GM18909 (cell line): ENCODE measurements around the gene SLC26A11.

Experiments
- ATAC-seq: cut with Tn5 transposase; IDR thresholded peaks from one replicate; pipeline ENCODE4 v1.9.1; 2021; ENCODE audit warnings: mild to moderate bottlenecking; ENCODE audit not compliant: unreplicated experiment, poor library complexity

SLC26A11 gene

DNA sequence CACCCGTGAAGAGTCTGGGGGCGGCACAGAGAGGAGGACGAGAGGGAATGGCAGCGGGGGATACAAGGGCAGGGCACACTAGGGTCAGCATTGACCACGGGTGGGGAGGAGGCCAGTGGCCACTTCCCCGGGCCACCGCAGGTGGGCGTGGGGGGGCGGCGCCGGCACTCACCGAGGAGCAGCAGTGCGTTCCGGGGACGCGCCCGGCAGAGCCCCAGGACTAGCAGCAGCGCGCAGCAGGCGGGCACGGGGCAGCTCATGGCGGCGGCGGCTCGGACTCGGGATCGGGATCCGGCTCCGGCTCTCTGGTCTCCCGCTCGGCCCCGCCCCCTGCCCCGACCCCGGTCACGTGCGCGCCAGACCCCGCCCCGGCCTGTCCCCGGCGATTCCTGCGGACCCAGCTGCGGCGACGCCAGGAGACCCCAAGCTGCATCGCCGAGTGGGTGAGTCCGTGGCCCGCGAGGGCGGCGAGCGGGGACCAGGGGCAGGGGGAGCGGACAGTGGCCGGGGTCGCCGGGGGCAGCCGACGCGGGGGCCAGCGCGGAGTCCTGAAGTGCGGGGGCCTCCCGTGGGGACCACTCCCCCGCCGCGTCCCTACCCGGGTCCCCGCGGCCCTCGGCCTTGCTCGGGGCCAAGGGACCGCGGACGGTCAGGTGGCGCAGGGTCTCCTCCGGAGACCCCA lies at the start of gene SLC26A11, which contains the start of gene SGSH:
SLC26A11 (plus strand) TSS at position 374 of the 682 bp plus-strand sequence. CDS start 1,134 bp downstream, outside the sequence.
SGSH (minus strand) TSS at position 280 of the 682 bp plus-strand sequence; CDS start at position 260, 20 bp downstream.
- ATAC-seq = peak; percentile 39

- ATAC-seq = no peak
Observed at GRCh38 chr17:80171681-80172080, 48.5 kb upstream of the SLC26A11 start.

- no peak for ATAC-seq
Observed at GRCh38 chr17:80173126-80173525, 47.1 kb upstream of the SLC26A11 start.

GRCh38 chr17:80173916-80174315 lies 46.3 kb upstream of the SLC26A11 start:
- ATAC-seq = no peak

DNA sequence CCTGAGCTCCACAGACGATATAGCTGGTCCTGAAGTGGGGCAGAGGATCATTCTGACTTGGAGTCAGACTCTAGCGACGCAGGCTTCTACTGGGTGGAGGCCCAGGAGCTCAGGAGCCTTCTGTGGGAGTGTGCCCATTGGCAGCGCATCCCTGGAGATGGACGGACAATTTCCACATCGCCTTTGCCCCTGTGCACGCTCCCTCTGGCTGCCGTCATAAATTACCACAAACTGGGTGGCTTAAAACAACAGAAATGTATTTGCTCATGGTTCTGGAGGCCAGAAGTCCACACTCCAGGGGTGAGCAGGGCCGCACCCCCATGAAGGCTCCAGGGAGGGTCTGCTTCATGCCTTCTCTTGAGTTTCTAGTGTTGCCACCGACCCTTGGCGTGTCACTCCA lies 43.5 kb upstream of the SLC26A11 start:
- no peak for ATAC-seq

DNA sequence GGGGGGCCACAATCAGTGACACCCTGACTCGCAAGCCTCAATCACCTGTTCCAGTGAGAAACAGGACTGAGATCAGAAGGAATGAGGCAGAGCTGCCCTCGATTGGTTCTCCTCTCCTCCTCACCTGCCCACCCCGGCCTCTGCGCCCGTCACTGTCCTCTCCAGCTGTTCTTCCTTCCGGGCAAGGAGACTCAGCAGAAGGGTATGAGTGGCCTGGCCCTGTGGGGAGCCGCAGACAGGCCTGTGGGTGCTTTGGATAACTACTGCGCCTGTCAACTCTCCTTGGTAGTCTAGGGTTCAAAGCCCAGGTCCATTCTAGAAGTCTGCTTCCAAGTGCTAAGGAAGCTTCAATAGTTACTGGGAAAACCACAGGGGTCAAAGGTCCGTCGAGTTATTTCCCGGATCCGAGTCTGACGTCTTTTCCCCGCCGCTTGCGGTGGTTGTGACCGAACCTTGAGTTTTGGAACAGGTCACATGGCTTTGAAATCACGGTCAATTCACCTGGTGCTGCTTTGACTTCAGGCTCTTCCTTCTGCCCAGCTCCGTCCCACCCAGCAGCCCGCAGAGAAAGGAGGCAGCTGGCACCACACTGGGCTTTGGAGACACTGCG lies 42.1 kb upstream of the SLC26A11 start:
- no peak for ATAC-seq

DNA sequence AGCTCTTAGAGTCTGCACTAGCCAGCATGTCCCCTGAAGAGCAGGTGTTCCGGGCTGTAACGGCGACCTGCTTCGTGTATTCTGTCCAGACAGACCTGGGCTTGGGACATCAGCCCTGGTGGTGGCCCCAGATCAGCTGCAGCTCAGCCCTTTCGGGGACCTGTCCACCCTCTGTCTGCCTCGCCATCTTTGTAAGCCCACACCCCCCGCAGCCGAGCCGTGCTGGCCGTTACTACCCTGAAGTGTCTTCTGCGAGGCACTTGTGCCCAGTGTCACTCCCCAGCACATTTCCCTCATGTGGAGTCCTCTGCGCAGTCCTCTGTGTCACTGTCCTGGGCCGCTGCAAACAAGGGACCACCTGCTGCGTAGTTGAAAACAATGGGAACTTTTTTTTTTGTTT lies 40.0 kb upstream of the SLC26A11 start:
- no peak for ATAC-seq

DNA sequence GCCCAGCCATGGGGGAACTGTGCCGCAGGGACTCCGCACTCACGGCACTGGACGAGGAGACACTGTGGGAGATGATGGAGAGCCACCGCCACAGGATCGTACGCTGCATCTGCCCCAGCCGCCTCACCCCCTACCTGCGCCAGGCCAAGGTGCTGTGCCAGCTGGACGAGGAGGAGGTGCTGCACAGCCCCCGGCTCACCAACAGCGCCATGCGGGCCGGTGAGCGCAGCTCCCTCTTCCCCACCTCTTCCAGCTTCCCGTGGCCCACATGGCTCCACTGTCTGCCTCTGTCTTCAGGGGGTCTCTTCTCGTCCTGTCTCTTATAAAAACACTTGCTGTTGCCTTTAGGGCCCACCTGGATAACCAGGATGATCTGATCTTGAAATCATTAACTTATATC lies 38.8 kb upstream of the SLC26A11 start:
- no peak for ATAC-seq

GRCh38 chr17:80182118-80182844 lies 37.9 kb upstream of the SLC26A11 start:
- no peak for ATAC-seq

GRCh38 chr17:80182845-80183223 lies 37.4 kb upstream of the SLC26A11 start:
- ATAC-seq = no peak

DNA sequence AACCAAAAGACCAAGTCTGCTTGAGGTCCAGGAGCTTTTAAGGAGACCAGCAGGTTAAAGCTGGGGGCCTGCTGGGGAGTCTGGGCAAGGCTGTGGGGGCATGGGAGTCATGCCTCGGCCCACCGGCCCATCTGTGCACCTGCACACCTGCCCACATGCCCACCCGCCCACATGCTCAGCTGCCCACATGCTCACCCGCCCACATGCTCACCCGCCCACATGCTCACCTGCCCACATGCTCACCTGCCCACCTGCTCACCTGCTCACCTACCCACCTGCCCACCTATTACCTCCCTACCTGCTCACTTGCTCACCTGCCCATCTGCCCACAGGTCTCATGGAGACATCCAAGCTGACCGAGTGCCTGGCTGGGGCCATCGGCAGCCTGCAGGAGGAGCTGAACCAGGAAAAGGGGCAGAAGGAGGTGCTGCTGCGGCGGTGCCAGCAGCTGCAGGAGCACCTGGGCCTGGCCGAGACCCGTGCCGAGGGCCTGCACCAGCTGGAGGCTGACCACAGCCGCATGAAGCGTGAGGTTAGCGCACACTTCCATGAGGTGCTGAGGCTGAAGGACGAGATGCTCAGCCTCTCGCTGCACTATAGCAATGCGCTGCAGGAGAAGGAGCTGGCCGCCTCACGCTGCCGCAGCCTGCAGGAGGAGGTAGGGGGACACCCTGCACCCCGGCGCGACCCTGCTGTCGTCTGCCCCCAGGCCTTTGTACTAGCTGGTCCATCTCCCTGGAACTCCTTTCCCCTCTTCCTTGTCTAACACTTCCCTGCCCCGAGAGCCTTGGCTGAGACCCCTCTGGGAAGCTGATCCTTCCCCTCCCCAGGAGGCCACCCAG lies 36.4 kb upstream of the SLC26A11 start:
- ATAC-seq = no peak

DNA sequence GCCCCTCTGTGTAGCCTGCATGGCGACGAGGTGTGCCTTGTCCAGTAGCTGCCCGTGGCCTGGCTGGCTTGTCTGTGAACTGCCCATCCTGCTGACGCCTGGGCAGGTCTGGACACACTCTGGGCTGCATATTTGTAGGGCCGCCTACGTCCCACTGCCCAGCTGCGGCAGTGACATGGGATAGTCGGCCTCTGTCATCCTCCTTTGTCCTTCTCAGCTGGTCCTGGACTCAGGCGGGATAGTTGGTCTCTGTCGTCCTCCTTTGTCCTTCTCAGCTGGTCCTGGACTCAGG lies 35.9 kb upstream of the SLC26A11 start:
- ATAC-seq = no peak

DNA sequence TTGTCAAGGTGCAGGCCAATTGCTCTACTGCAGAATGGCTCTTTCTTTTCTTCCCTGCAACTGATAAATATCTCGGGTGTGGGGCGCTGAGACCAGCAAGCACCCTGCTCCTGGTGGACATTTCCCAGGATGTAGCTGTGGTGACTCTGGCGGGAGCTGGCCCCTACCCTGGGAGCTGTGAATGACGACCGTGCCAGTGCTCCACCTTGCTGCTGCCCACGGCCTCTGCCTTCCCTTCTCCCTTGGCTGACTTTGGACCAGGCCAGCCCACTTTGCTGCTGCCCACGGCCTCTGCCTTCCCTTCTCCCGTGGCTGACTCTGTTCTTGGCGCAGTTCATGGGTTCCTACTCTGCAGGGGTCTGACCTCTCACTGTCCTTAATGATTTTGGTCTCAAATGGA lies 34.3 kb upstream of the SLC26A11 start:
- ATAC-seq = no peak

DNA sequence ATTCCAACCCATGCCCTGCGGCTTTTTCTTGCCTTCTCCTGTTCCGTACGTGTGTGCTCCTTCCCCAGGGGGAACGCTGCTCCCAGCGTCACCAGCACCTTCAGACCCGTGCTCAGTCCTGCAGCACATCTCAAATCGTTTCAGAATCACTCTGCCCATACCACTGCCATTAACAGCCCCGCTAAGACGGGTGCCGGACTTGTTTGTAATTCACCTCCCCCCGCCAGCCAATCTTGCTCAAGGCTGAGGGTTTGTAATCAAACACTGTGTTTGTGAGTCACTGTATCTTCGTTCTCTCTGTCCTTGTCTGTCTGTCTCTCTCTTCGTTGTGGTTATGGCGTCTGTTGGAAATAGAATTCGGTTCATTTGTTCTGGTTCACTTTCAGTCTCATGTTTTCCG lies 33.1 kb upstream of the SLC26A11 start:
- ATAC-seq = no peak

- no peak for ATAC-seq
Observed at GRCh38 chr17:80187515-80187941, 32.7 kb upstream of the SLC26A11 start.

DNA sequence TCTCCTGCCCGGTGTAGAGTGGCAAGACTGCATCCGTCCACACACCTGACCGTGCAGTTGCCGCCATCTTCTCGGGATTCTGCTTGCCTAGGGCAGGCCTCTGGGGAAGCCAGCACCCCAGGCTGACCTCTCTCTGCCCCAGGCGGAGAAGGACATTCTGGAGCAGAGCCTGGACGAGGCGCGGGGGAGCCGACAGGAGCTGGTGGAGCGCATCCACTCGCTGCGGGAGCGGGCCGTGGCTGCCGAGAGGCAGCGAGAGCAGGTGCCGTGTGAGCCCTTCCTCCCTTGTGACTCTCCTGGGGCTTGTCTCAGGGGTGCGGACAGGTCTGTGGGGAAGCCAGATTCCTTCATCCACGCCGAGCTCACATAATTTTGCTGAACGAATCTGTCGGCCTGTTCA lies 30.6 kb upstream of the SLC26A11 start:
- ATAC-seq = no peak

DNA sequence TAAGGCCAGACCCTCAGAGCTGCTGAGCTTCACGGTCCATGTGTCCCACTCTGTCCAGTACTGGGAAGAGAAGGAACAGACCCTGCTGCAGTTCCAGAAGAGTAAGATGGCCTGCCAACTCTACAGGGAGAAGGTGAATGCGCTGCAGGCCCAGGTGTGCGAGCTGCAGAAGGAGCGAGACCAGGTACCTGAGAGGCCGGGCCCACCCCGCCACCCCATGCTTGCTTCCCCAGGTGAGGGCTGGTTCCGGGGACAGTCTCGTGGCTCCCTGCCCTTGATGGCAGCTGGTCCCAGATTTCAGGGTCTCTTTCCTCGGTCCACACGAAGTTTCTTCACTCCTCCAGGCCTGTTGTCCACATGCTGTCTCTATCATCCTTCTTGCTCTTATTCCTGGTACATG lies 29.5 kb upstream of the SLC26A11 start:
- no peak for ATAC-seq

GRCh38 chr17:80191192-80191591 lies 29.0 kb upstream of the SLC26A11 start:
- no peak for ATAC-seq

GRCh38 chr17:80191865-80192661 lies 28.2 kb upstream of the SLC26A11 start:
- no peak for ATAC-seq

DNA sequence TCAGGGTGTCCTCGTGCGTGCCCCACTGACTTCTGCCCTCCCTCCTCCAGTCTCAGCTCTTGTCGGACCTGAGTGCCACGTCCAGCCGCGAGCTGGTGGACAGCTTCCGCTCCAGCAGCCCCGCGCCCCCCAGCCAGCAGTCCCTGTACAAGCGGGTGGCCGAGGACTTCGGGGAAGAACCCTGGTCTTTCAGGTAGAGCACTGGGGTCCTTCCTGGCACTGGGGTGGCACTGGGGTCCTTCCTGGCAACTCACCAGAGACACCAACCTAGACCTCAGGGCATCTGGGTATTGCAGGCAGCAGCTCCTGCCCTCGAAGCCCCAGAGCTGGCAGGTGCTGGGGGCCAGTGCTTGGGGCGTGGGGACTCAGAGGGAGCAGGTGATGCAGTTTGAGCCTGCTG lies 25.1 kb upstream of the SLC26A11 start:
- ATAC-seq = no peak
